H9 (cell line): ENCODE data around the gene LBX2. TPM values are rescaled to one million over a fixed set of nuclear protein-coding genes. Genes with fewer than 3 reads are reported as not detected.

ENCODE experiments used
- DNase-seq: peaks from one replicate; pipeline ENCODE4 v3.0.0-alpha.2; 2017
- H2AFZ ChIP-seq: one replicate; pipeline ENCODE4 v1.6.1; 2013; ENCODE audit warnings: mild to moderate bottlenecking, low read length, control low read depth, moderate library complexity
- H2AK5ac ChIP-seq: 2 replicates; pipeline ENCODE4 v1.6.1; 2013; ENCODE audit warnings: low read length, control low read depth, mixed read lengths; ENCODE audit not compliant: insufficient read length
- H2BK120ac ChIP-seq: one replicate; pipeline ENCODE4 v1.6.1; 2013; ENCODE audit warnings: low read depth, mild to moderate bottlenecking, low read length, control low read depth, inconsistent platforms; ENCODE audit not compliant: poor library complexity, severe bottlenecking
- H2BK12ac ChIP-seq: 2 replicates; pipeline ENCODE4 v1.6.1; 2013; ENCODE audit warnings: low read length, control low read depth, mixed read lengths, low read depth; ENCODE audit not compliant: insufficient read length
- H2BK15ac ChIP-seq: 2 replicates; pipeline ENCODE4 v1.6.1; 2013; ENCODE audit warnings: low read depth, low read length, control low read depth
- H2BK20ac ChIP-seq: one replicate; pipeline ENCODE4 v1.6.1; 2013; ENCODE audit warnings: low read depth, mild to moderate bottlenecking, low read length, control low read depth, inconsistent platforms; ENCODE audit not compliant: poor library complexity, severe bottlenecking
- H2BK5ac ChIP-seq: 2 replicates; pipeline ENCODE4 v1.6.1; 2013; ENCODE audit warnings: low read length, control low read depth, mixed read lengths; ENCODE audit not compliant: insufficient read length
- H3K14ac ChIP-seq: 2 replicates; pipeline ENCODE4 v1.6.1; 2013; ENCODE audit warnings: low read length, control low read depth; ENCODE audit not compliant: insufficient read depth
- H3K18ac ChIP-seq: 2 replicates; pipeline ENCODE4 v1.6.1; 2013; ENCODE audit warnings: low read depth, mild to moderate bottlenecking, mixed read lengths, low read length, control low read depth; ENCODE audit not compliant: insufficient read length
- H3K23ac ChIP-seq: 2 replicates; pipeline ENCODE4 v1.6.1; 2013; ENCODE audit warnings: low read length, control low read depth, mixed read lengths, low read depth; ENCODE audit not compliant: insufficient read length
- H3K23me2 ChIP-seq: 2 replicates; pipeline ENCODE4 v1.6.1; 2013; ENCODE audit warnings: low read depth, mild to moderate bottlenecking, mixed read lengths, low read length, control low read depth; ENCODE audit not compliant: insufficient read length, poor library complexity, severe bottlenecking
- H3K27ac ChIP-seq: 2 replicates; pipeline ENCODE4 v1.5.1; 2013; ENCODE audit warnings: low read length, control low read depth, mixed read lengths, low read depth; ENCODE audit not compliant: insufficient read length
- H3K27me3 ChIP-seq: 2 replicates; pipeline ENCODE4 v1.6.1; 2013; ENCODE audit warnings: low read length, control low read depth, inconsistent platforms; ENCODE audit not compliant: insufficient read depth
- H3K4ac ChIP-seq: 2 replicates; pipeline ENCODE4 v1.6.1; 2013; ENCODE audit warnings: low read depth, mild to moderate bottlenecking, control low read depth, inconsistent platforms, low read length, moderate library complexity
- H3K4me1 ChIP-seq: 2 replicates; pipeline ENCODE4 v1.6.1; 2013; ENCODE audit warnings: low read length, control low read depth, inconsistent platforms; ENCODE audit not compliant: insufficient read depth
- H3K4me2 ChIP-seq: 2 replicates; pipeline ENCODE4 v1.6.1; 2013; ENCODE audit warnings: low read length, control low read depth, mixed read lengths; ENCODE audit not compliant: insufficient read length, insufficient read depth
- H3K56ac ChIP-seq: 2 replicates; pipeline ENCODE4 v1.6.1; 2013; ENCODE audit warnings: low read depth, mild to moderate bottlenecking, mixed read lengths, low read length, control low read depth; ENCODE audit not compliant: insufficient read length
- H3K79me1 ChIP-seq: 2 replicates; pipeline ENCODE4 v1.6.1; 2013; ENCODE audit warnings: low read depth, mild to moderate bottlenecking, moderate library complexity, low read length, control low read depth, inconsistent platforms; ENCODE audit not compliant: insufficient read depth, poor library complexity, severe bottlenecking
- H3K79me2 ChIP-seq: 2 replicates; pipeline ENCODE4 v1.6.1; 2013; ENCODE audit warnings: low read length, control low read depth, inconsistent platforms; ENCODE audit not compliant: insufficient read depth
- H3K9ac ChIP-seq: 2 replicates; pipeline ENCODE4 v1.6.1; 2013; ENCODE audit warnings: low read length, control low read depth, mixed read lengths; ENCODE audit not compliant: insufficient read length; ENCODE audit errors: extremely low read depth
- H3K9me3 ChIP-seq: one replicate; pipeline ENCODE4 v1.6.1; 2013; ENCODE audit warnings: low read depth, low read length, inconsistent platforms; ENCODE audit not compliant: control insufficient read depth
- H3T11ph ChIP-seq: one replicate; pipeline ENCODE4 v1.6.1; 2013; ENCODE audit warnings: mild to moderate bottlenecking, low read length, control low read depth, inconsistent platforms
- H4K20me1 ChIP-seq: one replicate; pipeline ENCODE4 v1.6.1; 2013; ENCODE audit not compliant: control insufficient read depth, insufficient read length, insufficient read depth
- H4K5ac ChIP-seq: 2 replicates; pipeline ENCODE4 v1.6.1; 2013; ENCODE audit warnings: low read depth, mild to moderate bottlenecking, mixed read lengths, low read length, control low read depth; ENCODE audit not compliant: insufficient read length
- H4K8ac ChIP-seq: replicated peaks from 2 replicates; pipeline ENCODE4 v1.6.1; 2013; ENCODE audit warnings: low read length, control low read depth, mixed read lengths, low read depth; ENCODE audit not compliant: insufficient read length
- H4K91ac ChIP-seq: 2 replicates; pipeline ENCODE4 v1.6.1; 2013; ENCODE audit warnings: low read depth, mild to moderate bottlenecking, moderate library complexity, mixed read lengths, low read length, control low read depth; ENCODE audit not compliant: insufficient read length
- H3K27ac Mint-ChIP-seq, 3 experiments: 2 replicates in 2 of 3; 3 replicates in 1 of 3; pipeline ENCODE4 v1.8.0; 2020 to 2021; ENCODE audit warnings: mixed read lengths in 3 of 3, mild to moderate bottlenecking in 1 of 3, moderate library complexity in 1 of 3
- H3K27me3 Mint-ChIP-seq: 2 replicates; pipeline ENCODE4 v1.8.0; 2021; ENCODE audit warnings: low read depth, mild to moderate bottlenecking, moderate library complexity, mixed read lengths
- H3K36me3 Mint-ChIP-seq, 3 experiments: 2 replicates in 2 of 3; 3 replicates in 1 of 3; pipeline ENCODE4 v1.8.0; 2020 to 2021; ENCODE audit warnings: low read depth in 3 of 3, mixed read lengths in 3 of 3; ENCODE audit not compliant: insufficient read depth in 1 of 3
- H3K4me1 Mint-ChIP-seq, 2 experiments: 2 replicates each; pipeline ENCODE4 v1.8.0; 2020; ENCODE audit warnings: mixed read lengths in 2 of 2
- H3K4me3 Mint-ChIP-seq, 2 experiments: 2 replicates in 1 of 2; 3 replicates in 1 of 2; pipeline ENCODE4 v1.8.0; 2020 to 2021; ENCODE audit warnings: mild to moderate bottlenecking in 2 of 2, mixed read lengths in 2 of 2, moderate library complexity in 1 of 2
- H3K9me3 Mint-ChIP-seq, 2 experiments: 2 replicates in 1 of 2; 3 replicates in 1 of 2; pipeline ENCODE4 v1.8.0; 2020; ENCODE audit warnings: mild to moderate bottlenecking in 2 of 2, mixed read lengths in 2 of 2, moderate library complexity in 1 of 2
- WGBS: extraction: QIAGEN DNeasy Blood & Tissue Kit; methylation state at CpG from one replicate; pipeline ENCODE4 v1.1.7; 2013; ENCODE audit warnings: missing lambda C conversion rate, low lambda C conversion rate, mixed read lengths; ENCODE audit not compliant: insufficient read length; ENCODE audit errors: extremely low coverage; 5-methylcytosine and 5-hydroxymethylcytosine counted together
- total RNA-seq: library from RNA; stranded (reverse); gene quantifications from 2 replicates; pipeline ENCODE4 v1.2.1, GENCODE V29; 2021
- TF ChIP-seq, protein P1 (sequence below): fragments of 200-600 bp; sonication (generic); conservative IDR thresholded peaks from 3 replicates; pipeline ENCODE4 v1.8.0; 2021; ENCODE audit warnings: antibody characterized with exemption, mild to moderate bottlenecking

The LBX2 gene
- total RNA-seq, 1 experiment from 2014 or later: 1.1 TPM

DNA sequence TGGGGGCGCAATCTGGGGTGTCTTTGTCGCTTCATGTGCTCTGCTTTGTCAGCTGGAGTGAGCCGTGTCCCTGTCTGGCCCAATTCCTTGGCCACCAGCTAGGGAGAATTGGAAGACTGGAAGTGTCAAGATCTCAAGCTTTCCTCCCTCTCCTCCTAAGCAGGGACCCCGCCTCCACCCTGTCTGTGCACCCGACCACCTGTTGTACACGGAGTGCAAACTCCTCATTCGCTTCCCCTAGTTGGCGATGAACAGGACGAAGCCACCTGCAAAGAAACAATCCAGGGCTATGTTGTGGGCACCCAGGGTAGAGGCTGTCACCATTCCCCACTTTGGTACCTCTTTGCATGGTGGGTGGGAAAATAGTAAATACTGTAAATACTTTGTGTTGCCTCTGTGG is 28.3 kb upstream of the LBX2 start:
- peaks cover 4% of the 10 kb centered on the region; the same call in 1 of the 2 replicates for H3K79me2 ChIP-seq
- no CpG with 5 or more reads among the region's 9 CpGs for WGBS

More for the DNA sequence above, 28.3 kb upstream of the LBX2 start:
- Histone ChIP-seq H3K4me2 (no peak overlapping the region), H4K8ac (no peak overlapping the region), H3K9ac (no peak overlapping the region), H3K9me3 (no peaks in the 10 kb centered on the region), H3T11ph (no peak overlapping the region), H3K56ac (no peak overlapping the region), H4K5ac (no peak overlapping the region), H3K4ac (no peak overlapping the region), H2BK20ac (no peak overlapping the region), H3K27ac (no peak overlapping the region), H3K23me2 (peaks cover 15% of the 10 kb centered on the region), H3K23ac (no peak overlapping the region), H4K91ac (no peak overlapping the region), H2AK5ac (no peak overlapping the region), H2BK15ac (no peak overlapping the region), H4K20me1 (no peaks in the 10 kb centered on the region), H2AFZ (no peak overlapping the region), H3K27me3 (peaks cover 3% of the 10 kb centered on the region; the same call in 1 of the 2 replicates), H3K14ac (no peak overlapping the region), H2BK120ac (no peak overlapping the region), H3K18ac (no peak overlapping the region), H3K4me1 (peaks cover 4% of the 10 kb centered on the region; the same call in 1 of the 2 replicates), H2BK5ac (no peak overlapping the region), H2BK12ac (no peak overlapping the region), H3K79me1 (peaks cover 4% of the 10 kb centered on the region)
- TF ChIP-seq, protein P1, sequence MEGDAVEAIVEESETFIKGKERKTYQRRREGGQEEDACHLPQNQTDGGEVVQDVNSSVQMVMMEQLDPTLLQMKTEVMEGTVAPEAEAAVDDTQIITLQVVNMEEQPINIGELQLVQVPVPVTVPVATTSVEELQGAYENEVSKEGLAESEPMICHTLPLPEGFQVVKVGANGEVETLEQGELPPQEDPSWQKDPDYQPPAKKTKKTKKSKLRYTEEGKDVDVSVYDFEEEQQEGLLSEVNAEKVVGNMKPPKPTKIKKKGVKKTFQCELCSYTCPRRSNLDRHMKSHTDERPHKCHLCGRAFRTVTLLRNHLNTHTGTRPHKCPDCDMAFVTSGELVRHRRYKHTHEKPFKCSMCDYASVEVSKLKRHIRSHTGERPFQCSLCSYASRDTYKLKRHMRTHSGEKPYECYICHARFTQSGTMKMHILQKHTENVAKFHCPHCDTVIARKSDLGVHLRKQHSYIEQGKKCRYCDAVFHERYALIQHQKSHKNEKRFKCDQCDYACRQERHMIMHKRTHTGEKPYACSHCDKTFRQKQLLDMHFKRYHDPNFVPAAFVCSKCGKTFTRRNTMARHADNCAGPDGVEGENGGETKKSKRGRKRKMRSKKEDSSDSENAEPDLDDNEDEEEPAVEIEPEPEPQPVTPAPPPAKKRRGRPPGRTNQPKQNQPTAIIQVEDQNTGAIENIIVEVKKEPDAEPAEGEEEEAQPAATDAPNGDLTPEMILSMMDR: no peak
- Mint-ChIP-seq H3K27me3 (peaks cover 11% of the 10 kb centered on the region), H3K4me3 (peak overlapping the region; percentile 98 to 99), H3K27ac (no peak overlapping the region), H3K9me3 (no peaks in the 10 kb centered on the region; a peak in 1 of 5 replicates), H3K36me3 (peaks cover 30 to 49% (median 36%) of the 10 kb centered on the region in 3 experiments), H3K4me1 (peaks cover 17 to 22% of the 10 kb centered on the region in 2 experiments)
- DNase-seq: no peak
